Peyer's patch (tissue), 4 donors: ENCODE data around the gene DIPK1B. TPM values are rescaled to one million over a fixed set of nuclear protein-coding genes. Genes with fewer than 3 reads are reported as not detected.
A peak's percentile ranks its signal among the peaks of the same experiment; 100 is the strongest.

Source experiments
- DNase-seq, 3 donors: peaks; one replicate each; pipeline ENCODE4 v3.0.0-alpha.2; 2017 to 2019
- H3K27ac ChIP-seq, 4 donors: fragments of 200-600 bp; sonication (generic); one replicate each; pipeline ENCODE4 v1.5.1; 2016 to 2019
- H3K27me3 ChIP-seq, 2 donors: fragments of 200-600 bp; sonication (generic); one replicate each; pipeline ENCODE4 v1.5.1; 2019
- H3K36me3 ChIP-seq, 3 donors: fragments of 200-600 bp; sonication (generic); one replicate each; pipeline ENCODE4 v1.5.1; 2016 to 2019
- H3K4me1 ChIP-seq, 4 donors: fragments of 200-600 bp; sonication (generic); one replicate each; pipeline ENCODE4 v1.5.1; 2016 to 2019
- H3K4me3 ChIP-seq, 4 donors: fragments of 200-600 bp; sonication (generic); 1 replicate in 3 of 4; 2 replicates in 1 of 4; pipeline ENCODE4 v1.5.1; 2016 to 2019; ENCODE audit warnings: mild to moderate bottlenecking in 1 of 4
- H3K9me3 ChIP-seq, 4 donors: fragments of 200-600 bp; sonication (generic); one replicate each; pipeline ENCODE4 v1.5.1; 2016 to 2019; ENCODE audit warnings: mild to moderate bottlenecking in 1 of 4
- CTCF ChIP-seq, 6 experiments: fragments of 450-650 bp in 4 of 6; fragments of 200-600 bp in 2 of 6; sonication (generic) in 1 of 6; IDR thresholded peaks; one replicate each; pipeline ENCODE4 v1.5.1; 2017 to 2019; ENCODE audit warnings: antibody characterized with exemption in 6 of 6, mild to moderate bottlenecking in 3 of 6, moderate library complexity in 1 of 6
- POLR2A ChIP-seq, 2 donors: fragments of 450-650 bp; IDR thresholded peaks; one replicate each; pipeline ENCODE4 v1.5.1; 2017; ENCODE audit warnings: antibody characterized with exemption in 2 of 2, mild to moderate bottlenecking in 2 of 2, moderate library complexity in 2 of 2
- total RNA-seq, 4 donors: library from RNA; depleted of rRNA; stranded (reverse); fragments of >200 nt; gene quantifications; one replicate each; pipeline ENCODE4 v1.1.0, GENCODE V29; 2016

The DIPK1B gene
- total RNA-seq, 4 donors from 2014 or later: 0.70 to 5.8 (median 2.6) TPM

- no peak for TF ChIP-seq POLR2A (IDR thresholded peaks at IDR 0.05)
- TF ChIP-seq CTCF (IDR thresholded peaks at IDR 0.05): no peak
- H3K27ac ChIP-seq: no peak overlapping the region
- H3K9me3 ChIP-seq: peaks cover 0 to 15% (median 5%) of the 10 kb centered on the region in 4 donors
- peaks cover 0 to 20% (median 0%) of the 10 kb centered on the region in 4 donors for H3K4me1 ChIP-seq
- H3K36me3 ChIP-seq: no peaks in the 10 kb centered on the region
- no peaks in the 10 kb centered on the region for H3K27me3 ChIP-seq
- no peak overlapping the region for H3K4me3 ChIP-seq
- DNase-seq: no peak
Observed at GRCh38 chr9:136756134-136756438, 43.7 kb downstream of the DIPK1B start.

- no peaks in the 10 kb centered on the region for H3K36me3 ChIP-seq
- no peak overlapping the region for H3K4me3 ChIP-seq
- peak overlapping the region in 1 of 4 donors; percentile 66 for H3K27ac ChIP-seq
- H3K9me3 ChIP-seq: peaks cover 0 to 10% (median 5%) of the 10 kb centered on the region in 4 donors
- H3K4me1 ChIP-seq: peaks cover 0 to 20% (median 0%) of the 10 kb centered on the region in 4 donors
- TF ChIP-seq CTCF (IDR thresholded peaks at IDR 0.05) (no peak), POLR2A (IDR thresholded peaks at IDR 0.05) (no peak)
- no peaks in the 10 kb centered on the region for H3K27me3 ChIP-seq
- no peak for DNase-seq
Observed at GRCh38 chr9:136756836-136757235, 44.5 kb downstream of the DIPK1B start.

DNA sequence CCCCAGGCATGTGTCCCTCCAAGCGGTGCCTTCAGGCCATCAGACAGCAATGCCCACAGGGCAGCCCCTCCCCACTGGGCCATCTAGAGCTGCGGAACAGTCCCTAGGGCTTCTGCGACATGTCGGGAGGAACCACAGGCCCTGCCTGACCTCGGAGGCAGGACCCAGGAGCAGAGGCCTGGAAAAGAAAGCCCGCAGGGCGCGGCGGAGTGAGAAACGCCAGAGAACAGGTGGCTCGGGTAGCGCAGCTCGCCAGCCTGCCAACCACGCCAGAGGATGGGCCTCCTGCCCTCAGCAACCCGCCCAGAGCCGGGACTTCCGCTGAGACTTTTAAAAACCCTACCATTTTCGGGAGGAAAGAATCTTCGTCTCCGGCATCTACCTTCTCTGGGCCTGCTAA is 45.0 kb downstream of the DIPK1B start:
- no peak for DNase-seq
- Histone ChIP-seq H3K27me3 (no peaks in the 10 kb centered on the region), H3K4me3 (no peak overlapping the region), H3K36me3 (no peaks in the 10 kb centered on the region), H3K4me1 (peaks cover 0 to 20% (median 0%) of the 10 kb centered on the region in 4 donors), H3K9me3 (peaks cover 0 to 7% (median 2%) of the 10 kb centered on the region in 4 donors), H3K27ac (peak overlapping the region in 1 of 4 donors; percentile 66)
- TF ChIP-seq POLR2A (IDR thresholded peaks at IDR 0.05) (no peak), CTCF (IDR thresholded peaks at IDR 0.05) (no peak)

DNA sequence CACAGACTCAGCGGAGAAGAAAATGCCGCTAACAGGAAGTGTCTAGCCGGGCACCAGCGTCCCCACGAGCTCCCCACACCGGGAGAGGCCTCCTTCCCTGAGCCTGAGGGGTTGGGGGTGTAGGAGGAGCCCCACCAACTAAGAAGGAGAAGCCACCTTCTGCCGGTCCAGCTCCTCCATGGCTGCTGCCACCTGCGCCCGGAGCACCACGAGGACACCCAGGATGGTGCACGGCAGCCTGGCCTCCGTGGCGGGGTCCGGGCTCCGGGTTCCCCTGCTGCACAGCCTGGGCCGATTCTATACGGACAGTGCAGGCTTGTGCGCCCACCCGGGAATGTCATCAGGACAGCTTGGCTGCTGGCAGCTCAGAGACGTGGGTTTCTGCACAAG is 45.4 kb downstream of the DIPK1B start:
- no peak overlapping the region for H3K4me3 ChIP-seq
- no peak for DNase-seq
- peaks cover 0 to 20% (median 0%) of the 10 kb centered on the region in 4 donors for H3K4me1 ChIP-seq
- H3K9me3 ChIP-seq: peaks cover 0 to 7% (median 2%) of the 10 kb centered on the region in 4 donors
- H3K27ac ChIP-seq: peak overlapping the region in 1 of 4 donors; percentile 66
- no peaks in the 10 kb centered on the region for H3K27me3 ChIP-seq
- no peaks in the 10 kb centered on the region for H3K36me3 ChIP-seq
- TF ChIP-seq POLR2A (IDR thresholded peaks at IDR 0.05): no peak
- TF ChIP-seq CTCF (IDR thresholded peaks at IDR 0.05): no peak

DNA sequence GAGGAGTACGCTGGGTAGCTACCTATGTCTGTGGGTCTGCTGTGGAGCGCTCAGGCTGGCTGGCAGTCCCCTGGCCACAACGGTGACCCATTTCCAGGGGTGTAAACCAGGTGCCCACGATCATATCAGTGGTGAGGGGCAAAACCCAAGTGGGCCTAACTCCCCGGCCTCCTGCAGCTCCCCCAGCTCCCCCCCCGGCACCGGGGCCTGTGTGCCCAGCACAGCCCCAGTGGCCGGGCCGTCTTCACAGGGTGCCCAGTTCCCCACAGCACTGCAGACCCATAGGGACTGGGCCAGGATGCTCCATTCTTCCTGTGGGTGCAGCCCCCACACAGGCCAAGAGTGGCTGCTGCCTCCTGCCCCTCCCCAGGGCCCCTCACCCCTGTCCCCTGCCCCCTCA is 46.6 kb downstream of the DIPK1B start:
- Histone ChIP-seq H3K36me3 (no peaks in the 10 kb centered on the region), H3K27me3 (no peaks in the 10 kb centered on the region), H3K4me3 (no peak overlapping the region), H3K9me3 (peaks cover 0 to 4% (median 0%) of the 10 kb centered on the region in 4 donors), H3K27ac (no peak overlapping the region), H3K4me1 (peaks cover 0 to 20% (median 0%) of the 10 kb centered on the region in 4 donors)
- DNase-seq: no peak
- no peak for TF ChIP-seq CTCF (IDR thresholded peaks at IDR 0.05)
